DMS79 treated with DMSO at 0.1 percent for 48 hours (cell line): ENCODE measurements around the gene ZC3H12D.

Experiments
- DNase-seq: peaks from one replicate; lab custom pipeline; 2025; lab: John Stamatoyannopoulos, UW

ZC3H12D gene

GRCh38 chr6:149414009-149414408 lies 70.8 kb downstream of the ZC3H12D start:
- DNase-seq, result no peak

- no peak for DNase-seq
These were observed 74.3 kb downstream of the ZC3H12D start for GRCh38 chr6:149410557-149410956.

- DNase-seq, result no peak
These were observed 75.2 kb downstream of the ZC3H12D start for GRCh38 chr6:149409617-149410016.

GRCh38 chr6:149405823-149406765 lies 78.7 kb downstream of the ZC3H12D start:
- DNase-seq, result no peak

- no peak for DNase-seq
These were observed 81.3 kb downstream of the ZC3H12D start for GRCh38 chr6:149403534-149403933.

GRCh38 chr6:149400050-149400449 lies 84.8 kb downstream of the ZC3H12D start, which contains the start of gene SUMO4:
TSS of gene SUMO4 (plus strand) at chr6:149400262. CDS start at chr6:149400392, 130 bp downstream.
- no peak for DNase-seq

- DNase-seq, result no peak
These were observed 87.4 kb downstream of the ZC3H12D start for GRCh38 chr6:149397384-149397783.
